MM.1S (cell line): ENCODE results near the gene STRADA.

Experiments
- EZH2 ChIP-seq: fragments of 300-600 bp; sonication (generic); optimal IDR thresholded peaks from 2 replicates; pipeline ENCODE3; 2017; ENCODE audit warnings: low read depth, mild to moderate bottlenecking, antibody characterized with exemption, low read length, mixed read lengths
- TF ChIP-seq, protein P1 (sequence below): fragments of 300-600 bp; sonication (generic); IDR thresholded peaks from 2 replicates; pipeline ENCODE4 v1.5.1; 2016; ENCODE audit warnings: antibody characterized with exemption, low read length, mixed read lengths

DNA sequence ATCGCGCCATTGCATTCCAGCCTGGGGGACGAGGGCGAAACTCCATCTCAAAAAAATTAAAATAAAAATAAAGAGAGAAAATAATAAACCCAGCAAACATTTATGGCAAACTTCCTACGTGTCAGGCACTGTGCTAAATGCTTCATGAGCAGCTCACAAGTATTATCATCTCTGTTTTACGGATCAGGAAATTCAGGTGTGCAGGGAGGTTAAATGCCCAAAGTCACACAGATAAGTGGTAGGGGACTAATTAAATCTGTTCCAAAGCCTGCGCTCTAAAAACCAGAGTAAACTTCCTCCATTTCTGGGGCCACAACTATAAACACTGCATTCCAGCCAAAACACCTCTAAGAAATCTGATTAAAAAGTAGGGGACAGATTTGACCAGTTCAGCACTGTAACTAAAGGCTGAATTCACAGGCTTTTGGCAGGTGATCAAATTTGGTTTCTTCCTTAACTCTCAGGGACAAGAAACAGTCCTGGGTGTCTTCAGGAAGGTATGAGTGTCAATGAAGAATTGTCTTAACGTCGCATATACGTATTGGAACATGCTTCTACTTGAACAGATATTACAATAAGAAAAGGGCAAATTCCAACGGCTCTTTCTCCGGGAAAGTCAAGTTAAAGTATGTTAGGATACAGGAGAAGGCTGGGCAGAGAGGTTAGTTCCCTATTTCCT lies 996 bp downstream of the STRADA start:
- TF ChIP-seq, protein P1, sequence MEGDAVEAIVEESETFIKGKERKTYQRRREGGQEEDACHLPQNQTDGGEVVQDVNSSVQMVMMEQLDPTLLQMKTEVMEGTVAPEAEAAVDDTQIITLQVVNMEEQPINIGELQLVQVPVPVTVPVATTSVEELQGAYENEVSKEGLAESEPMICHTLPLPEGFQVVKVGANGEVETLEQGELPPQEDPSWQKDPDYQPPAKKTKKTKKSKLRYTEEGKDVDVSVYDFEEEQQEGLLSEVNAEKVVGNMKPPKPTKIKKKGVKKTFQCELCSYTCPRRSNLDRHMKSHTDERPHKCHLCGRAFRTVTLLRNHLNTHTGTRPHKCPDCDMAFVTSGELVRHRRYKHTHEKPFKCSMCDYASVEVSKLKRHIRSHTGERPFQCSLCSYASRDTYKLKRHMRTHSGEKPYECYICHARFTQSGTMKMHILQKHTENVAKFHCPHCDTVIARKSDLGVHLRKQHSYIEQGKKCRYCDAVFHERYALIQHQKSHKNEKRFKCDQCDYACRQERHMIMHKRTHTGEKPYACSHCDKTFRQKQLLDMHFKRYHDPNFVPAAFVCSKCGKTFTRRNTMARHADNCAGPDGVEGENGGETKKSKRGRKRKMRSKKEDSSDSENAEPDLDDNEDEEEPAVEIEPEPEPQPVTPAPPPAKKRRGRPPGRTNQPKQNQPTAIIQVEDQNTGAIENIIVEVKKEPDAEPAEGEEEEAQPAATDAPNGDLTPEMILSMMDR = no peak
- TF ChIP-seq EZH2 = no peak
